Sigmoid colon (tissue), 7 donors: ENCODE data around the gene EFNA2. TPM values are rescaled to one million over a fixed set of nuclear protein-coding genes. Genes with fewer than 3 reads are reported as not detected.

Source experiments
- DNase-seq: peaks from one replicate; pipeline ENCODE4 v3.0.0-alpha.2; 2019
- H3K27ac ChIP-seq, 4 donors: fragments of 200-600 bp; sonication (generic); one replicate each; pipeline ENCODE4 v1.5.1; 2016 to 2019; ENCODE audit warnings: mild to moderate bottlenecking in 1 of 4
- H3K27me3 ChIP-seq, 3 donors: fragments of 200-600 bp; sonication (generic); one replicate each; pipeline ENCODE4 v1.5.1; 2019; ENCODE audit warnings: mild to moderate bottlenecking in 1 of 3
- H3K36me3 ChIP-seq, 4 donors: fragments of 200-600 bp; sonication (generic); one replicate each; pipeline ENCODE4 v1.5.1; 2016 to 2019
- H3K4me1 ChIP-seq, 4 donors: fragments of 200-600 bp; sonication (generic); one replicate each; pipeline ENCODE4 v1.5.1; 2017 to 2019
- H3K4me3 ChIP-seq, 4 donors: fragments of 200-600 bp; sonication (generic); one replicate each; pipeline ENCODE4 v1.5.1; 2017 to 2019; ENCODE audit warnings: mild to moderate bottlenecking in 2 of 4, moderate library complexity in 1 of 4
- H3K9me3 ChIP-seq, 4 donors: fragments of 200-600 bp in 3 of 4; sonication (generic) in 3 of 4; one replicate each; pipeline versions ENCODE4 v1.5.1 to v1.6.1; 2013 to 2019
- EP300 ChIP-seq, 4 donors: sonication (generic); formaldehyde crosslinking; IDR thresholded peaks; one replicate each; pipeline ENCODE4 v1.6.1; 2017; ENCODE audit warnings: antibody characterized with exemption in 4 of 4
- POLR2A ChIP-seq, 2 donors: fragments of 450-650 bp; IDR thresholded peaks; one replicate each; pipeline ENCODE4 v1.6.1; 2016; ENCODE audit warnings: antibody characterized with exemption in 2 of 2, mild to moderate bottlenecking in 2 of 2, moderate library complexity in 2 of 2
- POLR2AphosphoS5 ChIP-seq, 4 donors: sonication (generic); formaldehyde crosslinking; IDR thresholded peaks; one replicate each; pipeline ENCODE4 v1.6.1; 2017; ENCODE audit warnings: antibody characterized with exemption in 4 of 4
- WGBS, 2 donors: extraction: QIAGEN DNeasy Blood & Tissue Kit; methylation state at CpG; one replicate each; pipeline ENCODE4 v1.1.7; 2013; 5-methylcytosine and 5-hydroxymethylcytosine counted together
- intact Hi-C: fragments of 100-400 bp; cut with DNase I; formaldehyde crosslinking; loops from one replicate; pipeline ENCODE4 v1.15.1; 2023
- polyA plus RNA-seq, 3 donors: library from polyadenylated mRNA; stranded (reverse); fragments of 200-250 nt; gene quantifications; one replicate each; pipeline ENCODE4 v1.2.3, GENCODE V29; 2013
- total RNA-seq, 4 donors: library from RNA; depleted of rRNA; stranded (reverse); fragments of >200 nt; gene quantifications; one replicate each; pipeline ENCODE4 v1.1.0, GENCODE V29; 2016
- TF ChIP-seq, protein P1 (sequence below), 4 experiments: fragments of 450-650 bp in 3 of 4; fragments of 200-600 bp in 1 of 4; IDR thresholded peaks; one replicate each; pipeline ENCODE4 v1.5.1; 2016 to 2019; ENCODE audit warnings: antibody characterized with exemption in 4 of 4, mild to moderate bottlenecking in 3 of 4, moderate library complexity in 2 of 4
- donor health status: healthy with polysubstance abuse.
- donor health status: Bipolar disorder and iron deficiency.
- donor health status: healthy.

EFNA2 gene
- total and polyA plus RNA-seq, 7 donors: 23.4 to 40.6 (median 25.2) TPM; not detected in 4

DNA sequence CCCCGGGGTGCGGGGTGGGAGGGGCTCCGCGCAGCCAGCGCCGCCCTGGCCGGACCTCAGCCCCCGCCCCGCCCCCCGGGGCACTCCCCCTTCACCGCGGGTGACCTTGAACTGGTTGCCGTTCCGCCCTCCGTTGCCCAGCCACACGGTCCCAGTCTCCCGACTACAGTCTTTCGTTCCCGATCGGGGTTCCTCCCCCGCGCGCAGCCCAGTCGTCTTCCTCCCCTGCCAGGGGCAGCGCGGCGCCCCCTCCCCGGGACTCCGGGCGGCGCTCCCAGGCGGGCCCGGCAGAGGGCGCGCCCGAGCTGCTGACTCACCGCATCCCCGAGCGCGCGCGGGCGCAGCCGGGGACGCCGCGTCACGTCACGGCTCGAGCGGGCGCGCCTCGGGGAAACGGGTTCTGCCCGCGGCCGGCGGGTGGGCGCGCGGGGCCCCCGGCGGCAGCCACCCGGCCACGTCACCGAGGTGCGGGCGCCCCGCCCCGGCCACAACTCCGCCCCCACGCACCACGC, 36.8 kb upstream of the EFNA2 start:
- Histone ChIP-seq H3K27ac (peak overlapping the region; percentile 96 to 100 (median 100)), H3K9me3 (no peaks in the 10 kb centered on the region), H3K4me3 (peak overlapping the region; percentile 75 to 96 (median 82)), H3K27me3 (no peaks in the 10 kb centered on the region), H3K4me1 (peaks cover 16 to 65% (median 60%) of the 10 kb centered on the region in 4 donors), H3K36me3 (peaks cover 0 to 14% (median 1%) of the 10 kb centered on the region in 4 donors)
- DNase-seq: peak; percentile 92
- WGBS, 2 donors: 1% methylated on average over 74 of the region's 74 CpGs
- TF ChIP-seq, protein P1, sequence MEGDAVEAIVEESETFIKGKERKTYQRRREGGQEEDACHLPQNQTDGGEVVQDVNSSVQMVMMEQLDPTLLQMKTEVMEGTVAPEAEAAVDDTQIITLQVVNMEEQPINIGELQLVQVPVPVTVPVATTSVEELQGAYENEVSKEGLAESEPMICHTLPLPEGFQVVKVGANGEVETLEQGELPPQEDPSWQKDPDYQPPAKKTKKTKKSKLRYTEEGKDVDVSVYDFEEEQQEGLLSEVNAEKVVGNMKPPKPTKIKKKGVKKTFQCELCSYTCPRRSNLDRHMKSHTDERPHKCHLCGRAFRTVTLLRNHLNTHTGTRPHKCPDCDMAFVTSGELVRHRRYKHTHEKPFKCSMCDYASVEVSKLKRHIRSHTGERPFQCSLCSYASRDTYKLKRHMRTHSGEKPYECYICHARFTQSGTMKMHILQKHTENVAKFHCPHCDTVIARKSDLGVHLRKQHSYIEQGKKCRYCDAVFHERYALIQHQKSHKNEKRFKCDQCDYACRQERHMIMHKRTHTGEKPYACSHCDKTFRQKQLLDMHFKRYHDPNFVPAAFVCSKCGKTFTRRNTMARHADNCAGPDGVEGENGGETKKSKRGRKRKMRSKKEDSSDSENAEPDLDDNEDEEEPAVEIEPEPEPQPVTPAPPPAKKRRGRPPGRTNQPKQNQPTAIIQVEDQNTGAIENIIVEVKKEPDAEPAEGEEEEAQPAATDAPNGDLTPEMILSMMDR (IDR thresholded peaks at IDR 0.05): peak; percentile 55 to 86 (median 62)
- TF ChIP-seq POLR2AphosphoS5 (IDR thresholded peaks at IDR 0.05): no peak
- intact Hi-C loops: loop anchor here (1.0 kb wide), 1 partner anchor 17 kb away; no protein-coding TSS in a partner anchor

DNA sequence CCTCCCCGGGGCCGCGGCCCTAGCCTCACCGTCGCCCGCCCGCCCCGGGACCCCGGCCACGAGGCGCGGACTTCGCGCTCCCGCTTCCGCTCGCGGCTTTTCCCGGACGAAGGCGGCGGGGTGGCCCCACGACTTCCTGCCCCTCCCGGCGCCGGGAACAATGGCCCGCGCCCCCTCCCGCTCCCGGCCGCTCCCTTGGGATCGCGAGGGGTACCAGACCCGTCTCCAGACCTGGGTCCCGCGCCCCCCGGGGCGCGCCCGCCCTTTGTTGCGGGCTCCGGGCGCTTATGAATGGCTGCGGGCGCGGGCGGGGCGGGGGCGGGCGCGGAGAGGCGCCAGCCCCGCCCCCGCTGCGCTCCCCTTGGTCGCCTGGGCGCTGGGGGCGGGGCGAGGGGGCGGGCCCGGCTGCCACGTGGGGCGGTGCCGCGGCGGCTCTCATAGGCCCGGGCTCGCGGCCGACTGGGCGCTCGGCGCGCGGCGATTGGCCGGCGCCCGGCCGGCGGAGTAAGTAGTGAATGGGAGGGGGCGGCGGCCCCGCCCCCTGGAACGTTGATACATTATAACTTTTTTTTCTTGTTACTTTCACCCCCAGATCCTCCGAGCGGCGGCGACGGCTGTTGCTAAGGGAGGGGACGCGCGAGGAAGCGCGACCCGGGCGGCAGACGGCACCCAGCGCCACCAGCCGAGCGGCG, 36.2 kb upstream of the EFNA2 start:
- 1% methylated on average over 102 of the region's 102 CpGs for WGBS, 2 donors
- H3K9me3 ChIP-seq: no peaks in the 10 kb centered on the region
- DNase-seq: peak; percentile 98
- peak overlapping the region; percentile 96 to 100 (median 100) for H3K27ac ChIP-seq
- peaks cover 16 to 65% (median 60%) of the 10 kb centered on the region in 4 donors for H3K4me1 ChIP-seq
- H3K27me3 ChIP-seq: no peaks in the 10 kb centered on the region
- H3K4me3 ChIP-seq: peak overlapping the region; percentile 75 to 96 (median 86)
- intact Hi-C loops: loop anchor here (1.0 kb wide), 1 partner anchor 17 kb away; no protein-coding TSS in a partner anchor
- TF ChIP-seq POLR2AphosphoS5 (IDR thresholded peaks at IDR 0.05) (peak; percentile 96 to 98 (median 97)), EP300 (IDR thresholded peaks at IDR 0.05) (peak in 1 of 4 donors; percentile 49), POLR2A (IDR thresholded peaks at IDR 0.05) (peak; percentile 53 to 78)
- TF ChIP-seq, protein P1 (IDR thresholded peaks at IDR 0.05): no peak
- peaks cover 0 to 20% (median 5%) of the 10 kb centered on the region in 4 donors for H3K36me3 ChIP-seq

DNA sequence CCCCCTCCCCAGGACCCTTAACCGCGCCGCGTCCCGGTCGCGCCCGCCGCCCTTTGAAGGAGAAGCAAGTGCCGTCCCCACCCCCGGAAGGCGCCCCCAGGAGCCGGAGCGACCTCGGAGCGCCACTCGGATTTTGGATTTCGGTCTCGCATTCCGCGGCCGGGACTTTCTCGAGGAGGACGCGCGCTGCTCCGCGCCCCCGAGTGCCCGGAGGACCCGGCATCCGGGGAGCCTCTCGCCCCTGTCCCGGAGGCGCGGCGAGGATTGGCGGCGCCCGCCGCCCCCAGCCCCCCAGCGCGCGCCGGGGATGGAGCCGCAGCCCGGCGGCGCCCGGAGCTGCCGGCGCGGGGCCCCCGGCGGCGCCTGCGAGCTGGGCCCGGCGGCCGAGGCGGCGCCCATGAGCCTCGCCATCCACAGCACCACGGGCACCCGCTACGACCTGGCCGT, 35.7 kb upstream of the EFNA2 start:
- Histone ChIP-seq H3K9me3 (no peaks in the 10 kb centered on the region), H3K4me1 (peaks cover 16 to 65% (median 60%) of the 10 kb centered on the region in 4 donors), H3K27me3 (no peaks in the 10 kb centered on the region), H3K36me3 (peaks cover 4 to 26% (median 11%) of the 10 kb centered on the region in 4 donors), H3K4me3 (peak overlapping the region; percentile 75 to 96 (median 86)), H3K27ac (peak overlapping the region; percentile 96 to 100 (median 100))
- TF ChIP-seq EP300 (IDR thresholded peaks at IDR 0.05): no peak
- TF ChIP-seq, protein P1 (IDR thresholded peaks at IDR 0.05): no peak
- peak; percentile 85 to 92 for TF ChIP-seq POLR2A (IDR thresholded peaks at IDR 0.05)
- TF ChIP-seq POLR2AphosphoS5 (IDR thresholded peaks at IDR 0.05): no peak
- DNase-seq: no peak
- 0% methylated on average over 67 of the region's 67 CpGs for WGBS, 2 donors
- intact Hi-C loops: loop anchor here (1.0 kb wide), 1 partner anchor 16 kb away; no protein-coding TSS in a partner anchor

DNA sequence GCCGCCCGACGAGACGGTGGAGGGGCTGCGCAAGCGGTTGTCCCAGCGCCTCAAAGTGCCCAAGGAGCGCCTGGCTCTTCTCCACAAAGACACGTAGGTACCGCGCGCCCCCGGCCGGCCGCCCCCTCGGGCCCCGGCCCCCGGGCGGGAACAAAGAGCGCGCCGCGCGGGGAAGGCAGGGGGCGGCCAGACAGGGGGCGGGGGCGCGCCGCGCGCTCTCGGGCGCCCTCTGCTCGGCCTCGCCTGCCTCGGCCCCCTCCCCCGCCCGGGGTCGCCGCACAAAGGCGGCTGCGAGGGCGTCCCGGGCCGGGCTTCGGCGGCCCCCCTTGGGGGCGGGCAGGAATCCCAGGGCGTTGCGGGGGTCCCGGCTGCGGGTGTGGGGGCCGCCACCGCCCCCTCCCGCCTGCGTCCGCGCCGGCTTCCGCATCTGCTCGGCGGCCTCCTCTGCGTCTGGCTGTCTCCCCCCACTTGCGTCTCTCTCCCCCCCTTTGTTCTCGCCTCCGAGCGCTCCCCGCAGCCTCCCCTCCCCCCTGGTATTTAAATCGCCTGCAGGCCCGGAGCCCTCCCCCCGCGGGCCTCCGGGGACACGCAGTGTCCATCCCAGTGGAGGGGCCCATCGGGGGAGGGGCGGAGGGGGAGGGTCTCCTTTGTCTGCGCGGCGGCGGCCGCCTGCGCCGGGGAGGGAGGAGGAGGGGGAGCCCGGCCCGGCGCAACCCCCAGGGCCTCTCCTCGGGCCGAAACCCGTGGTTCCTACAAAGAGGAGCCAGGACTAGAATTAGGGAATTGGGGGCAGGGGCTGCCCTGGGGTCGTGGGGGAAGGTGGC, 35.0 kb upstream of the EFNA2 start:
- intact Hi-C loops: no loop called here
- TF ChIP-seq EP300 (IDR thresholded peaks at IDR 0.05) (peak in 1 of 4 donors; percentile 53), POLR2AphosphoS5 (IDR thresholded peaks at IDR 0.05) (peak; percentile 30 to 48 (median 42)), POLR2A (IDR thresholded peaks at IDR 0.05) (no peak)
- TF ChIP-seq, protein P1 (IDR thresholded peaks at IDR 0.05): no peak
- Histone ChIP-seq H3K4me3 (peak overlapping the region; percentile 75 to 96 (median 86)), H3K9me3 (no peaks in the 10 kb centered on the region), H3K4me1 (peaks cover 16 to 65% (median 60%) of the 10 kb centered on the region in 4 donors), H3K36me3 (peaks cover 10 to 32% (median 17%) of the 10 kb centered on the region in 4 donors), H3K27ac (peak overlapping the region; percentile 96 to 100 (median 100)), H3K27me3 (no peaks in the 10 kb centered on the region)
- peak; percentile 93 for DNase-seq
- WGBS, 2 donors: 1% methylated on average over 90 of the region's 90 CpGs
